ENCODE results near the gene ANTKMT. TPM values are rescaled to one million over a fixed set of nuclear protein-coding genes. Genes with fewer than 3 reads are reported as not detected.
"Not testable (repeated sequence)": the region's sequence is repeated elsewhere in the genome, so short reads cannot be mapped to it uniquely, and the experiment has no call there.

The ANTKMT gene
- total RNA-seq, 2 donors from 2014 or later: 36.5 to 37.5 TPM

GRCh38 chr16:752007-752312 lies 31.0 kb downstream of the ANTKMT start:
- Histone ChIP-seq H3K27me3 (no peaks in the 10 kb centered on the region), H3K27ac (peak overlapping the region in 1 of 2 donors; percentile 35), H3K36me3 (no peaks in the 10 kb centered on the region), H3K4me1 (no peaks in the 10 kb centered on the region), H3K9me3 (no peaks in the 10 kb centered on the region), H3K4me3 (no peak overlapping the region)
- no peak for TF ChIP-seq CTCF (IDR thresholded peaks at IDR 0.05)
- DNase-seq (ENCODE audit: low spot score): no peak

GRCh38 chr16:754121-754607 lies 33.2 kb downstream of the ANTKMT start:
- H3K27me3 ChIP-seq, H3K36me3 ChIP-seq: not testable (repeated sequence)

GRCh38 chr16:754656-755055 lies 33.7 kb downstream of the ANTKMT start:
- no peak for DNase-seq (ENCODE audit: low spot score)
- no peak overlapping the region for H3K4me3 ChIP-seq
- no peak for TF ChIP-seq CTCF (IDR thresholded peaks at IDR 0.05)
- H3K27ac ChIP-seq: no peak overlapping the region
- H3K4me1 ChIP-seq: no peaks in the 10 kb centered on the region
- H3K27me3 ChIP-seq: no peaks in the 10 kb centered on the region
- no peaks in the 10 kb centered on the region for H3K36me3 ChIP-seq
- H3K9me3 ChIP-seq: no peaks in the 10 kb centered on the region

More at GRCh38 chr16:754121-754607, 33.2 kb downstream of the ANTKMT start:
- not testable (repeated sequence) for DNase-seq (ENCODE audit: low spot score); H3K4me1 ChIP-seq; H3K4me3 ChIP-seq; H3K9me3 ChIP-seq; H3K27ac ChIP-seq

GRCh38 chr16:756428-756827 lies 35.5 kb downstream of the ANTKMT start:
- no peak overlapping the region for H3K4me3 ChIP-seq
- H3K27me3 ChIP-seq: no peaks in the 10 kb centered on the region
- H3K36me3 ChIP-seq: no peaks in the 10 kb centered on the region

GRCh38 chr16:759110-759910 lies 38.4 kb downstream of the ANTKMT start:
- Histone ChIP-seq H3K4me3 (no peak overlapping the region), H3K9me3 (no peaks in the 10 kb centered on the region), H3K27me3 (no peaks in the 10 kb centered on the region), H3K36me3 (no peaks in the 10 kb centered on the region), H3K4me1 (no peaks in the 10 kb centered on the region), H3K27ac (no peak overlapping the region)
- TF ChIP-seq CTCF (IDR thresholded peaks at IDR 0.05): no peak
- no peak for DNase-seq (ENCODE audit: low spot score)

More at GRCh38 chr16:756428-756827, 35.5 kb downstream of the ANTKMT start:
- no peak overlapping the region for H3K27ac ChIP-seq
- H3K9me3 ChIP-seq: no peaks in the 10 kb centered on the region
- DNase-seq (ENCODE audit: low spot score): no peak
- no peak for TF ChIP-seq CTCF (IDR thresholded peaks at IDR 0.05)
- no peaks in the 10 kb centered on the region for H3K4me1 ChIP-seq

- no peaks in the 10 kb centered on the region for H3K4me1 ChIP-seq
- H3K36me3 ChIP-seq: no peaks in the 10 kb centered on the region
- no peak overlapping the region for H3K27ac ChIP-seq
- no peaks in the 10 kb centered on the region for H3K9me3 ChIP-seq
- no peak for TF ChIP-seq CTCF (IDR thresholded peaks at IDR 0.05)
- no peaks in the 10 kb centered on the region for H3K27me3 ChIP-seq
- DNase-seq (ENCODE audit: low spot score): no peak
- H3K4me3 ChIP-seq: no peak overlapping the region
Observed at GRCh38 chr16:760065-760464, 39.1 kb downstream of the ANTKMT start.

All from right atrium auricular region (tissue), 2 donors.